Astrocyte (in vitro differentiated cells and primary cell): ENCODE measurements around the gene STRADB. TPM values are rescaled to one million over a fixed set of nuclear protein-coding genes. Genes with fewer than 3 reads are reported as not detected.

Experiments
- DNase-seq: peaks from one replicate; pipeline ENCODE4 v3.0.0-alpha.2; 2010; ENCODE audit warnings: low read depth
- FAIRE-seq: peaks from 2 replicates; lab custom pipeline; 2011; peaks lifted over from hg19 to GRCh38; lab: Jason Lieb, UNC
- H2AFZ ChIP-seq: 2 replicates; pipeline ENCODE4 v1.6.0; 2012; ENCODE audit warnings: low read depth, low read length, inconsistent platforms
- H3K27ac ChIP-seq: 2 replicates; pipeline ENCODE4 v1.5.1; 2011; ENCODE audit warnings: low read depth, low read length, inconsistent platforms
- H3K27me3 ChIP-seq: 2 replicates; pipeline ENCODE4 v1.6.0; 2011; ENCODE audit warnings: low read length, inconsistent platforms; ENCODE audit not compliant: insufficient read depth
- H3K36me3 ChIP-seq: 2 replicates; pipeline ENCODE4 v1.5.1; 2011; ENCODE audit warnings: low read length, inconsistent platforms; ENCODE audit not compliant: insufficient read depth
- H3K4me1 ChIP-seq: 2 replicates; pipeline ENCODE4 v1.5.1; 2011; ENCODE audit warnings: low read length, inconsistent platforms; ENCODE audit not compliant: insufficient read depth
- H3K4me2 ChIP-seq: 2 replicates; pipeline ENCODE4 v1.6.0; 2012; ENCODE audit warnings: low read length, inconsistent platforms
- H3K4me3 ChIP-seq: 2 replicates; pipeline ENCODE4 v1.5.1; 2011; ENCODE audit warnings: low read depth, mild to moderate bottlenecking, low read length, inconsistent platforms; ENCODE audit not compliant: insufficient read depth
- H3K79me2 ChIP-seq: 2 replicates; pipeline ENCODE4 v1.6.0; 2012; ENCODE audit warnings: mild to moderate bottlenecking, low read length, inconsistent platforms; ENCODE audit not compliant: insufficient read depth
- H3K9ac ChIP-seq: 2 replicates; pipeline ENCODE4 v1.6.0; 2012; ENCODE audit warnings: mild to moderate bottlenecking, low read length, inconsistent platforms
- H3K9me3 ChIP-seq: 2 replicates; pipeline ENCODE4 v1.5.1; 2012; ENCODE audit warnings: low read depth, mild to moderate bottlenecking, low read length, inconsistent platforms; ENCODE audit not compliant: insufficient read depth
- H4K20me1 ChIP-seq: 2 replicates; pipeline ENCODE4 v1.6.0; 2012; ENCODE audit warnings: low read length, inconsistent platforms; ENCODE audit not compliant: insufficient read depth
- H3K27ac Mint-ChIP-seq: one replicate; pipeline ENCODE4 v1.8.0; 2021; ENCODE audit warnings: mild to moderate bottlenecking, mixed read lengths; ENCODE audit not compliant: unreplicated experiment
- H3K27me3 Mint-ChIP-seq: one replicate; pipeline ENCODE4 v1.8.0; 2021; ENCODE audit warnings: low read depth, mixed read lengths; ENCODE audit not compliant: unreplicated experiment
- H3K36me3 Mint-ChIP-seq: one replicate; pipeline ENCODE4 v1.8.0; 2021; ENCODE audit warnings: low read depth, mixed read lengths; ENCODE audit not compliant: unreplicated experiment
- H3K4me1 Mint-ChIP-seq: one replicate; pipeline ENCODE4 v1.8.0; 2021; ENCODE audit warnings: low read depth, mixed read lengths; ENCODE audit not compliant: unreplicated experiment
- H3K4me3 Mint-ChIP-seq: one replicate; pipeline ENCODE4 v1.8.0; 2021; ENCODE audit warnings: mild to moderate bottlenecking, moderate library complexity, mixed read lengths; ENCODE audit not compliant: unreplicated experiment
- H3K9me3 Mint-ChIP-seq: one replicate; pipeline ENCODE4 v1.8.0; 2021; ENCODE audit warnings: mild to moderate bottlenecking, mixed read lengths; ENCODE audit not compliant: unreplicated experiment
- EZH2 ChIP-seq: IDR thresholded peaks from 2 replicates; pipeline ENCODE4 v1.6.1; 2012; ENCODE audit warnings: mild to moderate bottlenecking, low read length, inconsistent platforms; ENCODE audit not compliant: insufficient read depth
- total RNA-seq: library from RNA; stranded (reverse); gene quantifications from 2 replicates; pipeline ENCODE4 v1.2.1, GENCODE V29; 2021
- TF ChIP-seq, protein P1 (sequence below): IDR thresholded peaks from 2 replicates; pipeline ENCODE4 v1.5.1; 2011; ENCODE audit warnings: low read depth, mild to moderate bottlenecking, inconsistent platforms, low read length, moderate library complexity; ENCODE audit not compliant: insufficient read depth

STRADB gene
- total RNA-seq, 1 donor from 2014 or later = 40.5 TPM

DNA sequence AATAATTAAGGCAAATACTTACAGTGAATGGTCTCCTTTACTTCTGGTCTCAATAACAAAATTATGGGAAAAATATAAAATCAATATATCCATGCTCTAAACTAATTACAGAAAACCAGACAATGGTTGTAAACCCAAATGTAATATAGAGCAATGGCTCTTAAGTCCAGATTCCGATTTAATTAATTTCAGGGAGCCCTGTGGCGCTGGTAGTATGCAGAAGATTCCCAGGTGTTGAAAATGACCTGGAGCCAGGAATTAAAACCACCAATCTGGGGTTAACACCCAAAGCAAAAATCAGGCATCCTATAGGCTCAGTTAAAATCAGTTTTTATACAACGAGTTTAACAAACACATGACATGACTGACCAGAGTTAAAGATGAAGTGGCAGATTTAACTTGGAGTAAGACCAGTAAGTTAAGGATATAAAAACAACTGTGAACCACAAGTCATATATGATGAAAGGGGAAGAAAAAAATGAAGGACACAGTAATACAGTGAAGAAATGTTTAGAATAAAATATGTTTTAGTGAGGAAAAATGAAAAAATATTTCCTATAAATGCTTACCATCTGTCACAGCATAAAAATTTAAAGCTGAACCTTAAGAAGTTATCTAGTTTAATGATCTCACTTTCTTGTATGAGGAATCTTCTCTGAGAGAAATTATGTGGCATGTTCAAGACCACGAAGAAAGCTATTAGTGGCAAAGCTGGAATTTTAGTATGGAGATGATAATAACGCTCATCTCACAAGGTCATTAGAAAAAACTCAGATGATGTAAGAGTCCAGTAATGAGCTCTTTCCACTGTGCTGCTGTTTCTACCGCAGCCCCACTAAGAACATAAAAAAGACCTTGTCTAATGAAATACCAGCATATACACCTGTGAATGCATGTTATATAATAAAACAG, 48.6 kb upstream of the STRADB start:
- peak overlapping the region; percentile 2 for H3K4me3 Mint-ChIP-seq
- no peak overlapping the region for H3K4me2 ChIP-seq
- peaks cover 31% of the 10 kb centered on the region for H3K4me1 Mint-ChIP-seq
- peaks cover 16% of the 10 kb centered on the region for H3K36me3 ChIP-seq
- H3K27me3 ChIP-seq = no peaks in the 10 kb centered on the region
- peaks cover 4% of the 10 kb centered on the region for H3K79me2 ChIP-seq
- peaks cover 9% of the 10 kb centered on the region for H3K4me1 ChIP-seq
- H3K9ac ChIP-seq = no peak overlapping the region
- DNase-seq = peak; percentile 80
- H4K20me1 ChIP-seq = peaks cover 5% of the 10 kb centered on the region
- TF ChIP-seq, protein P1, sequence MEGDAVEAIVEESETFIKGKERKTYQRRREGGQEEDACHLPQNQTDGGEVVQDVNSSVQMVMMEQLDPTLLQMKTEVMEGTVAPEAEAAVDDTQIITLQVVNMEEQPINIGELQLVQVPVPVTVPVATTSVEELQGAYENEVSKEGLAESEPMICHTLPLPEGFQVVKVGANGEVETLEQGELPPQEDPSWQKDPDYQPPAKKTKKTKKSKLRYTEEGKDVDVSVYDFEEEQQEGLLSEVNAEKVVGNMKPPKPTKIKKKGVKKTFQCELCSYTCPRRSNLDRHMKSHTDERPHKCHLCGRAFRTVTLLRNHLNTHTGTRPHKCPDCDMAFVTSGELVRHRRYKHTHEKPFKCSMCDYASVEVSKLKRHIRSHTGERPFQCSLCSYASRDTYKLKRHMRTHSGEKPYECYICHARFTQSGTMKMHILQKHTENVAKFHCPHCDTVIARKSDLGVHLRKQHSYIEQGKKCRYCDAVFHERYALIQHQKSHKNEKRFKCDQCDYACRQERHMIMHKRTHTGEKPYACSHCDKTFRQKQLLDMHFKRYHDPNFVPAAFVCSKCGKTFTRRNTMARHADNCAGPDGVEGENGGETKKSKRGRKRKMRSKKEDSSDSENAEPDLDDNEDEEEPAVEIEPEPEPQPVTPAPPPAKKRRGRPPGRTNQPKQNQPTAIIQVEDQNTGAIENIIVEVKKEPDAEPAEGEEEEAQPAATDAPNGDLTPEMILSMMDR = no peak
- TF ChIP-seq EZH2 = no peak
- H3K9me3 Mint-ChIP-seq = no peaks in the 10 kb centered on the region
- H3K9me3 ChIP-seq = no peaks in the 10 kb centered on the region
- no peak overlapping the region for H2AFZ ChIP-seq
- peak; percentile 63 for FAIRE-seq
- no peaks in the 10 kb centered on the region for H3K27me3 Mint-ChIP-seq
- H3K27ac Mint-ChIP-seq = peak overlapping the region; percentile 88
- H3K4me3 ChIP-seq = no peak overlapping the region
- peaks cover 7% of the 10 kb centered on the region for H3K36me3 Mint-ChIP-seq
- H3K27ac ChIP-seq = no peak overlapping the region

DNA sequence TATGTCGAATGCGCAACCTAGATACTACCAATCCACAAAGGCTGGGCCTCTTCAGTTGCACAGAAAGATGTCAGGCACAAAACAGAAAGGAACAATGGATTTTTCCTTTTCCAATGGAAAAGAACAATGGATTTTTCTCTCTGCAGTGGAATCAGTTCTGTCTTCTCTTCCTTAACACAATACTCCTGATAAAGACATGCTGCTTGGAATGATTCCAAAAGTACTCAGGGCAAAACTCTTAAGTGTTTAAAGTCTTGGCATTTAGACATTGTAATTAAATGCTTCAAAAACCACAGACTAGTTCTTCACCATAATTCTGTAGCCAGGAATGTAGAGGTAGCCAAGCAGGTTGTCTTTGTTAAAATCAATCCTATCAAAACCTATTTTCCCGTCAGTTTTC, 47.7 kb upstream of the STRADB start:
- Mint-ChIP-seq H3K9me3 (no peaks in the 10 kb centered on the region), H3K4me1 (peaks cover 31% of the 10 kb centered on the region), H3K4me3 (no peak overlapping the region), H3K36me3 (peaks cover 9% of the 10 kb centered on the region), H3K27ac (peak overlapping the region; percentile 74), H3K27me3 (no peaks in the 10 kb centered on the region)
- Histone ChIP-seq H3K4me2 (peak overlapping the region; percentile 21), H3K4me3 (no peak overlapping the region), H3K27me3 (no peaks in the 10 kb centered on the region), H3K9ac (no peak overlapping the region), H3K9me3 (no peaks in the 10 kb centered on the region), H4K20me1 (peaks cover 5% of the 10 kb centered on the region), H3K4me1 (peaks cover 9% of the 10 kb centered on the region), H3K79me2 (peaks cover 4% of the 10 kb centered on the region), H3K36me3 (peaks cover 12% of the 10 kb centered on the region), H3K27ac (no peak overlapping the region), H2AFZ (no peak overlapping the region)
- FAIRE-seq (peak; percentile 52), DNase-seq (peak; percentile 84)
- TF ChIP-seq EZH2 = no peak
- TF ChIP-seq, protein P1 = no peak

DNA sequence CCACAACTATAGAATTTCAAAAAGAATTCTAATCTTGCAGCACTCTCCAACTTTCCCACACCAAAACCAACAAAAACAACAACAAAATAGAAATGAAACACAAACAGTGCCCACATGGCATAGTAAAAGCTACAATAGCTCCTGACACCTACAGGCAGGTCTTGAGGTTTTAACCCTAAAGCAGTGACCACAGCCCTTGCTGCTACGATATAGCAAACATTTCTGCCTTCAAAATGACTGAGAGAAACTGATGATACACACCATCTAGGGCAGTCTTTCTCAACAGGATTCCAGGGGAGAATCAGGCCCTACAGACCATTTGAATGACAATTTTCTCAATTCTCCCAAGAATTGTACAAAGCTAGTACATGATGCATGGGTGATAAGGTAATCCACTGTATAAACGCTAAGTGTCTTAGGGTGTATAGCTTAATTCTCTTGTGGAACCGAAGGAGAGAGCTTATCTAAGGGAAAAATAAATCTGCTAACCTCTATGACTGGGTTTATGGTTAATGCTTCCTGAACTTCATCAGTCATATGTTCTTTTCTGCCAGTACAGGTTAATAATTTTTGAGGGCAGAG, 46.8 kb upstream of the STRADB start:
- H3K27ac Mint-ChIP-seq = no peak overlapping the region
- H3K4me3 Mint-ChIP-seq = peak overlapping the region; percentile 3
- no peak for DNase-seq

More for the DNA sequence above, 46.8 kb upstream of the STRADB start:
- Mint-ChIP-seq H3K27me3 (no peaks in the 10 kb centered on the region), H3K36me3 (peaks cover 6% of the 10 kb centered on the region), H3K9me3 (no peaks in the 10 kb centered on the region), H3K4me1 (peaks cover 31% of the 10 kb centered on the region)
- Histone ChIP-seq H3K36me3 (peaks cover 8% of the 10 kb centered on the region), H3K9ac (no peak overlapping the region), H3K27me3 (no peaks in the 10 kb centered on the region), H3K4me1 (peaks cover 9% of the 10 kb centered on the region), H4K20me1 (peaks cover 5% of the 10 kb centered on the region), H2AFZ (no peak overlapping the region), H3K4me3 (no peak overlapping the region), H3K27ac (no peak overlapping the region), H3K4me2 (no peak overlapping the region), H3K9me3 (no peaks in the 10 kb centered on the region), H3K79me2 (peaks cover 8% of the 10 kb centered on the region)
- TF ChIP-seq, protein P1 = no peak
- TF ChIP-seq EZH2 = no peak
- no peak for FAIRE-seq
